Measurements from ENCODE around the gene ATXN1. TPM values are rescaled to one million over a fixed set of nuclear protein-coding genes. Genes with fewer than 3 reads are reported as not detected.
A peak's percentile ranks its signal among the peaks of the same experiment; 100 is the strongest.

The ATXN1 gene
- total RNA-seq, 1 experiment from 2014 or later = 7.6 TPM

DNA sequence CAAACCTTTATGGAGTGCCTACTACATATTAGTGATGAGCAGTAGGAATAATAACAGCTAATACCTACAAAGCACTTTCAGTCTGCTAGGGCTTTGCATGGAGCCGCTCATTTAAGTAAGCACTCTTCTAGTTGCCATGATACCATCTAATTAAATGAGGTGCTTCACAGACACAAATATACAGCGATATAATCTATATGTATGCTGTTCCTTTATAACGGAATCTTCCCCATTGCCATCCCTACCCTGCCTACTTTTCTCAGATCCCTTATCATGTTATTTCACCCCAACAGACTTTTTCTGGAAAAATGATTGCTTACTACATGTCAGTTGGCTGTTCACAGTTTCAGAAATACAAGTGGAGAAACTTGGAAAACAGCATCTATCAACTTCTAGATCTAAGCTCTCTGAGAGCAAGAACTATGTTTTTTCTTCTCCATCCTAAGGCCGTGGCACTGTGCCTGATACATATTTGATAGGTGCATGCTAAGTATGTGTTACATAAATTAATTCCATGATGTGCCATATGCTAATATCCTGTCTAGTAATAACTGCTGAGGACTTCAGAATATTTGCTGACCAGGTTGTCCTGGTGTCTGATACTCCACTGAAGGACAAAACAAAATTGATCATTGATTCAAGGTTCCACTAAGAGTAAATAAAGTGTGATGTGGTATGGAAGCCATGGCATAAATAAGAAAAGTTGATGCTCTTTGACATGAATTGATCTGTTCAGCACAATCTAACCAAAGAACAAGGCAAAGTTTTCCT lies 398.3 kb downstream of the ATXN1 start:
- H3K36me3 ChIP-seq (replicated peaks; ENCODE audit: control insufficient read depth, insufficient read depth, low read length) = no peaks in the 10 kb centered on the region
- DNase-seq = no peak
- H3K4me3 ChIP-seq (ENCODE audit: insufficient read depth, low read depth, low read length) = no peak overlapping the region
- no peaks in the 10 kb centered on the region for H3K27me3 ChIP-seq (ENCODE audit: control insufficient read depth, insufficient read depth, low read length)

DNA sequence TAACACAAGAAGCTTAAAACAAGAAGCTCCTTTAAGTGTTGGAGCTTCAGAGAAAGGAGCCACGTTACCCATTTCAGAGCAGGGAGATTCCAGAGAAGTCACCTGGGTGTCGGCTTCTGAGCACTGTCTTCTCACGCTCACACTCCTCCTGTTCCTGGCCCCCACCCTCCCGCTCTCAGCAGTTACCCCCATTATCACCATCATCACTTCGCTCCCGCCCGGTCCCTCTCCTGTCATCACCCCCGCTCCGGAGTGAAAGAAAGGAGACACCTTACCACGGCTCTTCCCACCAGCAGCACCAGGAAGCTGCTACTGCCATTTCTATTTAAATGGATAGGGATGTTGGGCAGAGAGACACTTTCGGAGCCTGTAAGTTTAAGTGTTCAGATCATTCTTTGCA lies 399.0 kb downstream of the ATXN1 start:
- DNase-seq = no peak
- Histone ChIP-seq H3K27me3 (ENCODE audit: control insufficient read depth, insufficient read depth, low read length) (no peaks in the 10 kb centered on the region), H3K36me3 (replicated peaks; ENCODE audit: control insufficient read depth, insufficient read depth, low read length) (no peaks in the 10 kb centered on the region), H3K4me3 (ENCODE audit: insufficient read depth, low read depth, low read length) (no peak overlapping the region)

DNA sequence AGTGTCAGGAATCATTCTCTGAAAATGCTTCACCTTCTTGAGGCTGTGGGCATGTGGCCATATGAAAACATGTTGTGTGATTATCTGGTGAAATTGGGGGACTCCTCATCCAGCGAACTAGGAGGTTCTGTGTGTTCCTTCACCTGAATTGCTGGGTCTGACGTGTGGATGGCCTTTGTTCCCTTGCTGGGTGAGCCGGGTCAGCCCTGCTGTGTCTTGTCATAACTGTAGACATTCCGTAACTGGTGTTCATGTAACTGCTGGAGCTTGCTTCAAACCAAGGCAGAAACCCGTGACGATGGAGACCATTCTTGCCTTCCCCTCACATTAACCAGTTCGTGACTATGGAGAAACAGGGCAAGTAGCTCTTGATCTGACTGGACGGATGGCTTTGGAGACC lies 399.4 kb downstream of the ATXN1 start:
- Histone ChIP-seq H3K4me3 (ENCODE audit: insufficient read depth, low read depth, low read length) (no peak overlapping the region), H3K36me3 (replicated peaks; ENCODE audit: control insufficient read depth, insufficient read depth, low read length) (no peaks in the 10 kb centered on the region), H3K27me3 (ENCODE audit: control insufficient read depth, insufficient read depth, low read length) (no peaks in the 10 kb centered on the region)
- no peak for DNase-seq

GRCh38 chr6:16361121-16361520 lies 400.1 kb downstream of the ATXN1 start:
- Histone ChIP-seq H3K4me3 (ENCODE audit: insufficient read depth, low read depth, low read length) (no peak overlapping the region), H3K36me3 (replicated peaks; ENCODE audit: control insufficient read depth, insufficient read depth, low read length) (no peaks in the 10 kb centered on the region)

DNA sequence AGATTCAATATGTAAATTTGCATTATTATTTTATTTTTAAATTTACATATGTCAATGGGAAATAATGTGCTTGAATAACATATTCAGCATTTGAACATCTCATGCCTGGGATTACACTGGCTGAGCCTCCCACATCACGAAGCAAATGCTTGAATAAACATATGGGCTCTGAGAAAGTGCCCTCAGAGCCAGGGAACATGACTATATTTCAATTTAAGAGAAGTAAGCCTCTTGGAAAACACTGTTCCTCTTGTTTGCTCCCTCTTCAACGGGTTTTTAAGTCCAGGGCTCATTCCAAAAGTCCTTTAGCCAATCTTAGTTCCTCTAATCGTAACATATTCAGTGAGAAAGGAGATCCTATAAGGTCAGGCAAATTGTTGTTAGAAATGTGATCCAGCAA lies 400.9 kb downstream of the ATXN1 start:
- Histone ChIP-seq H3K27me3 (ENCODE audit: control insufficient read depth, insufficient read depth, low read length) (no peaks in the 10 kb centered on the region), H3K36me3 (replicated peaks; ENCODE audit: control insufficient read depth, insufficient read depth, low read length) (no peaks in the 10 kb centered on the region)

More at GRCh38 chr6:16361121-16361520, 400.1 kb downstream of the ATXN1 start:
- H3K27me3 ChIP-seq (ENCODE audit: control insufficient read depth, insufficient read depth, low read length) = no peaks in the 10 kb centered on the region
- no peak for DNase-seq

GRCh38 chr6:16359563-16359962 lies 401.7 kb downstream of the ATXN1 start:
- Histone ChIP-seq H3K36me3 (replicated peaks; ENCODE audit: control insufficient read depth, insufficient read depth, low read length) (no peaks in the 10 kb centered on the region), H3K4me3 (ENCODE audit: insufficient read depth, low read depth, low read length) (no peak overlapping the region), H3K27me3 (ENCODE audit: control insufficient read depth, insufficient read depth, low read length) (no peaks in the 10 kb centered on the region)
- DNase-seq = no peak

More for the DNA sequence above, 400.9 kb downstream of the ATXN1 start:
- H3K4me3 ChIP-seq (ENCODE audit: insufficient read depth, low read depth, low read length) = no peak overlapping the region
- no peak for DNase-seq

- no peaks in the 10 kb centered on the region for H3K36me3 ChIP-seq (replicated peaks; ENCODE audit: control insufficient read depth, insufficient read depth, low read length)
- H3K27me3 ChIP-seq (ENCODE audit: control insufficient read depth, insufficient read depth, low read length) = no peaks in the 10 kb centered on the region
- H3K4me3 ChIP-seq (ENCODE audit: insufficient read depth, low read depth, low read length) = no peak overlapping the region
- no peak for DNase-seq
These were observed 402.6 kb downstream of the ATXN1 start for GRCh38 chr6:16358531-16359138.

DNA sequence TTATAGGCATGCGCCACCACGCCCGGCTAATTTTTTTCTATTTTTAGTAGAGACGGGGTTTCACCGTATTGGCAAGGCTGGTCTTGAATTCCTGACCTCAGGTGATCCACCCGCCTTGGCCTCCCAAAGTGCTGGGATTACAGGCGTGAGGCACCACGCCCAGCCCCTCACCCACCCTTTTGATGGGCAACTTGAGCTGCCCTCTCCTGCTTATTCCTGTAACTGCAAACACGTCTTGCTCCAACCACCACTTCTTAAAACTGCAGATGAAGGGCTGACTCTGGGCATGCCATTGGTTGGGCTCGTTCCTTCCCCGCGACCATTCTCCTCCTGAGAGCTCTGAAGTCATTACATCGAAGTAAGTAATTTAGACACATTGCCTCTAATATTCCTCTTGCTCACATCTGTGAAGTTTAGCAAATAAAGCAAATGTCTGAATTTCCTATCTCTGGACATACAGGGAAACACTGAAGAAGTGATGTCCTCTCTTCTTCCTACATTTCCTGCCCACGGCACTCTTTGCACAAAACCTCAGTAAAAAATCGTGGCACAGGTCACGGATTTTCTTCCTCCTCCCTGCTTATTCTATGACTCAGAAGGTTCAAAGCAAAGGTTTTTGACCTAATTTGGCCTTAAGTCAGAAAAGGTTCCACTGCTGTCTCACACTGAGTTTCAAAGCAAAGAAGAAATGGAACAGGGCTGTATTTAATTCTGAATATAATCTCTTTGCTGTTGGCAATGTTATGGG lies 405.4 kb downstream of the ATXN1 start:
- Histone ChIP-seq H3K36me3 (replicated peaks; ENCODE audit: control insufficient read depth, insufficient read depth, low read length) (no peaks in the 10 kb centered on the region), H3K4me3 (ENCODE audit: insufficient read depth, low read depth, low read length) (no peak overlapping the region), H3K27me3 (ENCODE audit: control insufficient read depth, insufficient read depth, low read length) (no peaks in the 10 kb centered on the region)
- peak; percentile 60 for DNase-seq

GRCh38 chr6:16355238-16355637 lies 406.0 kb downstream of the ATXN1 start:
- DNase-seq = no peak
- H3K36me3 ChIP-seq (replicated peaks; ENCODE audit: control insufficient read depth, insufficient read depth, low read length) = no peaks in the 10 kb centered on the region
- no peak overlapping the region for H3K4me3 ChIP-seq (ENCODE audit: insufficient read depth, low read depth, low read length)
- no peaks in the 10 kb centered on the region for H3K27me3 ChIP-seq (ENCODE audit: control insufficient read depth, insufficient read depth, low read length)

DNA sequence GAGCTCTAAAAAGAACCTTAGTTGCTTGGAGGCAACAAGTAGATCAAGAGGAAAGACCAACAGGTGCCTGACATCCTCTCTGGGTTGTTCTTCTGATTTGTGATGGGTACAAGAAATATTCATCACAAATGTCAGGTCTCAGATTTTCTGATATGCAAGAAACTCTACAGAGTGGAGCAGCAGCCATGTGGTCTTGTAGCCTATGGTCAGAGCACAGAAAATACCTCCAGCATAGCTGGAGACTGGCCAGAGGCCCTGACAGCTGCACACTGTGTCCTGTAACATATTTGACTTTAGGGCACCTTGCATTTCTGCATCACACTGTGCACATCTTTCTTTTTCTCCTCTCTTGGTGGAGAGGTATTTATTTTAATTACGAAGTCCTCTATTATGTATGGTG lies 406.6 kb downstream of the ATXN1 start:
- no peak for DNase-seq
- H3K36me3 ChIP-seq (replicated peaks; ENCODE audit: control insufficient read depth, insufficient read depth, low read length) = no peaks in the 10 kb centered on the region
- no peaks in the 10 kb centered on the region for H3K27me3 ChIP-seq (ENCODE audit: control insufficient read depth, insufficient read depth, low read length)
- H3K4me3 ChIP-seq (ENCODE audit: insufficient read depth, low read depth, low read length) = no peak overlapping the region

DNA sequence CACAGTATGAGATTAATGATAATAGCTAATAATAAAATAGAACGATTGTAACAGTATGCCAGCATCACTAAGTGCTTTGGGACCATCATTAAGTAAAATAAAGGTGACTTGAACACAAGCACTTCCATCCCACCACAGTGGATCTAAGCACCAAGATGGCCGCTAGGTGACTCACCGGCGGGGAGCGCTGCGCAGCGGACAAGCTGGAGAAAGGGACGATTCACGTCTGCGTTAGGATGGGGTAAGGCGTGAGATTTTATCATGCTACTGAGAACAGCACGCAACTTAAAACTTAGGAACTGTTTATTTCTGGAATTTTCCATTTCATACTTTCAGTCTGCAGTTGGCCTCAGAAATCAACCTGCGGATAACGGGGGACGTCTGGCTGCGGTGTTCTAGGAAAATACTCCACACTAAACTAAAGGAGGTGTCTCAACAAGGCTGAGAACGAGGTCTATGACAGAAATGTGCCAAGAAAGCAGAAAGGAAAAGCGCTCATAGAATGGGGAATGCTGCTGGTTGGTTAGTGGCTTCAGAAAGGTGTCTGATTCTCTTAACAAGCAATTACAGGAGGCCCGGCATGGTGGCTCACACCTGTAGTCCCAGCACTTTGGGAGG lies 408.3 kb downstream of the ATXN1 start:
- Histone ChIP-seq H3K4me3 (ENCODE audit: insufficient read depth, low read depth, low read length) (no peak overlapping the region), H3K36me3 (replicated peaks; ENCODE audit: control insufficient read depth, insufficient read depth, low read length) (no peaks in the 10 kb centered on the region), H3K27me3 (ENCODE audit: control insufficient read depth, insufficient read depth, low read length) (no peaks in the 10 kb centered on the region)
- DNase-seq = no peak

GRCh38 chr6:16352258-16352635 lies 409.0 kb downstream of the ATXN1 start:
- no peak for DNase-seq
- Histone ChIP-seq H3K27me3 (ENCODE audit: control insufficient read depth, insufficient read depth, low read length) (no peaks in the 10 kb centered on the region), H3K4me3 (ENCODE audit: insufficient read depth, low read depth, low read length) (no peak overlapping the region), H3K36me3 (replicated peaks; ENCODE audit: control insufficient read depth, insufficient read depth, low read length) (no peaks in the 10 kb centered on the region)

DNA sequence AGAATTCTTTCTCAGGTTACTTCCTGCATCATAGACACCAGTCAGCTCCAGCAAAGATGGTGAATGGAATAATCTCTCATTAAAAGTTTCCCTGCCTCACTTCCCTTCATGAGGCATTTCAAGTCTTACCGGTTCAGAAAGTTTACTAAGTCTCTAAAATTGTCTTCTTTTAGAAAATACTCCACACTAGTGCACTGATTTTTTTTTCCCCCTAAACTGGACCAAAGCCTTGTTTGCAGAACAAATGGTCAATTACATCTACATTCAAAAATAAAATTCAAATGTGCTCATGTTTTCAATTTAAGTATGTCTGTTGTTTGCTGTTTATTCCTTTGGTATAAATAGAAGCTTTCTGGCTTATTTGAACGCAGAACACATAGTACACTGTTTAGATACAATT lies 411.7 kb downstream of the ATXN1 start:
- no peak for DNase-seq
- no peaks in the 10 kb centered on the region for H3K27me3 ChIP-seq (ENCODE audit: control insufficient read depth, insufficient read depth, low read length)
- no peaks in the 10 kb centered on the region for H3K36me3 ChIP-seq (replicated peaks; ENCODE audit: control insufficient read depth, insufficient read depth, low read length)
- no peak overlapping the region for H3K4me3 ChIP-seq (ENCODE audit: insufficient read depth, low read depth, low read length)

DNA sequence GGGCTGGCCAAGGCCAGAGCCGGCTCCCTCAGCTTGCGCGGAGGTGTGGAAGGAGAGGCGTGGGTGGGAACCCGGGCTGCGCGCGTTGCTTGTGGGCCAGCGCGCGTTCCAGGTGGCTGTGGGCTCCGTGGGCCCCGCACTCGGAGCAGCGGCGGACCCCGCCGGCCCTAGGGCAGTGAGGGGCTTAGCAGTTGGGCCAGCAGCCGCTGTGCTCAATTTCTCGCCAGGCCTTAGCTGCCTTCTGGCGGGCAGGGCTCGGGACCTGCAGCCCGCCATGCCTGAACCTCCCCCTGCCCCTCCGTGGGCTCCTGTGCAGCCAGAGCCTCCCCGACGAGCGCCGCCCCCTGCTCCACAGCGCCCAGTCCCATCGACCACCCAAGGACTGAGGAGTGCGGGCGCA lies 414.4 kb downstream of the ATXN1 start:
- DNase-seq = no peak
- no peaks in the 10 kb centered on the region for H3K36me3 ChIP-seq (replicated peaks; ENCODE audit: control insufficient read depth, insufficient read depth, low read length)
- no peak overlapping the region for H3K4me3 ChIP-seq (ENCODE audit: insufficient read depth, low read depth, low read length)
- no peaks in the 10 kb centered on the region for H3K27me3 ChIP-seq (ENCODE audit: control insufficient read depth, insufficient read depth, low read length)
